Stimulated activated CD4-positive, alpha-beta T cell treated with anti-CD3 and anti-CD28 coated beads, Interleukin-12 subunit alpha, Interleukin-12 subunit beta, amount 100 ng/mL, for 48 hours (primary cell): ENCODE measurements around the gene ADCY2.

Experiments
- DNase-seq, 3 donors: peaks; one replicate each; pipeline ENCODE4 v3.0.0-alpha.2; 2020; ENCODE audit warnings: low read depth in 2 of 3, low spot score in 1 of 3

The ADCY2 gene

GRCh38 chr5:7717691-7718090 is 321.8 kb downstream of the ADCY2 start:
- no peak for DNase-seq

GRCh38 chr5:7728076-7728475 is 332.1 kb downstream of the ADCY2 start:
- no peak for DNase-seq

GRCh38 chr5:7741415-7742065 is 345.6 kb downstream of the ADCY2 start:
- DNase-seq: no peak

- no peak for DNase-seq
Observed at GRCh38 chr5:7742241-7742656, 346.3 kb downstream of the ADCY2 start.

GRCh38 chr5:7745882-7746610 is 350.1 kb downstream of the ADCY2 start:
- peak; percentile 22 to 35 (median 34) for DNase-seq

- no peak for DNase-seq
Observed at GRCh38 chr5:7747728-7748127, 351.8 kb downstream of the ADCY2 start.

- no peak for DNase-seq
Observed at GRCh38 chr5:7749626-7750025, 353.7 kb downstream of the ADCY2 start.

GRCh38 chr5:7751874-7752273 is 355.9 kb downstream of the ADCY2 start:
- DNase-seq: no peak

GRCh38 chr5:7753181-7753580 is 357.2 kb downstream of the ADCY2 start:
- DNase-seq: no peak

GRCh38 chr5:7753596-7753995 is 357.7 kb downstream of the ADCY2 start:
- no peak for DNase-seq

- no peak for DNase-seq
Observed at GRCh38 chr5:7754490-7754889, 358.6 kb downstream of the ADCY2 start.

GRCh38 chr5:7754997-7755596 is 359.2 kb downstream of the ADCY2 start:
- peak; percentile 18 to 27 (median 21) for DNase-seq

GRCh38 chr5:7755958-7756357 is 360.0 kb downstream of the ADCY2 start:
- no peak for DNase-seq

GRCh38 chr5:7756453-7756852 is 360.5 kb downstream of the ADCY2 start:
- DNase-seq: no peak

GRCh38 chr5:7759257-7759871 is 363.4 kb downstream of the ADCY2 start:
- no peak for DNase-seq

- DNase-seq: no peak
Observed at GRCh38 chr5:7759951-7760580, 364.1 kb downstream of the ADCY2 start.

- DNase-seq: no peak
Observed at GRCh38 chr5:7762267-7762666, 366.3 kb downstream of the ADCY2 start.

- no peak for DNase-seq
Observed at GRCh38 chr5:7763621-7764072, 367.7 kb downstream of the ADCY2 start.

- no peak for DNase-seq
Observed at GRCh38 chr5:7764452-7764851, 368.5 kb downstream of the ADCY2 start.

GRCh38 chr5:7770436-7770835 is 374.5 kb downstream of the ADCY2 start:
- no peak for DNase-seq

- no peak for DNase-seq
Observed at GRCh38 chr5:7772141-7772540, 376.2 kb downstream of the ADCY2 start.
